ENCODE data around the gene RUNX3.
"Not testable (repeated sequence)": the region's sequence is repeated elsewhere in the genome, so short reads cannot be mapped to it uniquely, and the experiment has no call there.

RUNX3 gene

DNA sequence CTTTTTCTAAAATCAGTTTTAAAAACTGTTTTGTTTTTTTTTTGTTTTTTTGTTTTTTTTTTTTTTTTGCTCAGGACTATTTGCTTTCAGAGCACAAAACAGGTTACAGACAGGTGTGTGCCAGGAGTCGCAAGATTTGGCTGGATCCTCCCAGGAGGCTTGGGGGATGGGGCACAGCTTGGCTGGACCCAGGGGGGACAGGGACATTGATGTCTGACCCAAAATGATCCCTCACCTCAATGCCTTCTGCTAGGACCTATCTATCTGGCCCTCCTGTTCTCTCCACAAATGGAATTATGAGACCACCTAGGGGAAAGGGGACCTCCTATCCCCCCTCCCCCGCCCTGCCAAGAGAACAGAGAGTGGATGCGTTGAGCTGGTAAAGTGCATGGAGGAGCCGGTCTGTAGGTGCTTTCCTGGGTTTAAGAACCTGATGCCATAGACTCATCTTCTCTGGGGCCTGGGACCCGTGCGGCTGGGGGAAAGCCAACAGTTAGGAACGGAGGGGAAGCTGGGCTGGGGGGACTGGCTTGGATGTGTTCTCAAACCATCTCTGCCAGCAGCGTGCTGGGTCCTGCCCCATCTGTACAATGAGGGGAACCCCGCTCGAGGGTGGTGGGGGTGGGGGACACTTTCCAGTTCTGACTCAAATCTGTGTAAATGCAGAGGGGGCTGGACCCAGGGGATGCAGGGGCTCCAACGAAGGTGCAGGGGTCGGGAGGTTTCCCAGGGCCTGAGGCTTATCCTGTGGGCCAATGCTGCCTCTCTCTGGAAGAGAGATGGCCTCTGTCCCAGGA lies 28.9 kb downstream of the RUNX3 start:
- DNase-seq (ENCODE audit: low read depth): no peak

GRCh38 chr1:24900486-24900849 lies 29.6 kb downstream of the RUNX3 start:
- no peak for DNase-seq (ENCODE audit: low read depth)

GRCh38 chr1:24899581-24900485 lies 30.2 kb downstream of the RUNX3 start:
- DNase-seq (ENCODE audit: low read depth): no peak

DNA sequence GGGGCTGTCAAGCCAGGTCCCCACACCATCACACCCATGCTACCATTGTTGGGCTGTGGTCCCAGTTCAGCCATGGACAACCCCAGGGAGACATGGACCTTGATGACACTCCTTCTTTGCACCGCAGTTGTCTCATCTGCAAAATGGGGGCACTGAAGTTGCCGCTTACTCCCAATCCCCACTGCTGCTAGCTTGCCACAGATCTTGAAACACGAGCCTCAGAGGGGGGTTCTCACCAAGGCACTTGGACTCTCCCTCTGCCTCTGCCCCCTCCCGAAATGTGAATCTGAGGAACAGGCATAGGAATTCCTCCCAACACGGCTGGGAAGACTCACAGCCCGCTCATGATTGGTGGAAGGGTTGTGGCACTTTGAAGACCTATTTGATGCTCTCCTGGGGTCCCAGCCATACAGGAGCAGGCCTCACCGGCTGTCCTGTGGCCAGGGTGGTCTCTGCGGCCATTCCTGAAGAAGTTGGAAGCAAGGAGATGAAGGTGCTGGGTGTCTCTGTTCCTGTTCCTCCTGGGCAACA lies 31.1 kb downstream of the RUNX3 start:
- no peak for DNase-seq (ENCODE audit: low read depth)

GRCh38 chr1:24898152-24898908 lies 31.7 kb downstream of the RUNX3 start:
- no peak for DNase-seq (ENCODE audit: low read depth)

- no peak for DNase-seq (ENCODE audit: low read depth)
Measured at GRCh38 chr1:24897263-24898151, 32.6 kb downstream of the RUNX3 start.

DNA sequence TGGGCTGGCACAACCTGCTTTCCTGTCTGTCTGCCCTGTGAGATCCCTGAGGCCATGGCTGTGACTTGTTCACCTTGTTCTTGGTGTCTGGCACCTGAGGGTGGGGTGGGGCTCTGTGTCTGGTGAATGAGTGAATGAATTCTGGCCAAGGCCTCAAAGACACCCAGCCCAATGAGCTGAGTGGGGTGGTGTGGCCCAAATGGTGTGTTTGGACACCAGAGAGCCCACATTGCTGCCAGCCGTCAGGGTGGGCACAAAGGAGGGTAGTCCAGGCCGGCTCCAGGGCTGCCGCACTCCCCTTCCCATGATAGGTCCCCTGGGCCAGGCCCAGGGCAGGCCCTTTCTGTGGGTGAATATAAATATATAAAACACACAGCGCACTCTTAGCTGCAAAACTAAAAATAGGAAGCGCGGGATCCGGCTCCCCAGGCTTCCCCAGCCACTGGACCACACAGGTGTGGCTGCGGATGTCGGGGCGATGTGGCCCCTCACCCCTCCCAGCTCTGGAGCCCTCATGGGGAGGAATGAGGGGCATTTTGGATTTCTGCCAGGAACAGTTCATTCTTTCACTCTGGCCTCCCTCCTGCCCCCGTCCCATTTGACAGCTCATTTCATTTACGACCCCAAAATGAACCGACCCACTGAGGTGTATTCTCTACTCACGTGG lies 33.3 kb downstream of the RUNX3 start:
- DNase-seq (ENCODE audit: low read depth): no peak

DNA sequence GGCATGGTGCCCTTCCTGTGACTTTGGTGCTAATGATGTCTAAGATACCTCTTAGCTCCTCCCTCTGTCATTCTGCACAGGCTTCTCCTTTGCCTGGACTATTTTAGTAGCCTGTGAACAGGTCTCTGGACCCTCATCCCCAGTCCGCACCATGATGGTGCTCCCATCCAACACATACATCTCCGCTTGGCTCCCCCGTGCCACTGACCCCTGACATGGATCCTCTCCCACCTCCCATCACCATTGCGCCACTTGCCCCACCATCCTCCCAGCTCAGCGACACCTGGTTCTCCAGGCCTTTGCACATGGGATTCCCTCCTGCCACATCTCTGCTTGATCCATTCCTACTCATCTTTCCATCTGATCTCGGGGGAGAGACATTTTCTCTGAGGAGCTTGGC lies 33.9 kb downstream of the RUNX3 start:
- DNase-seq (ENCODE audit: low read depth): no peak

- no peak for DNase-seq (ENCODE audit: low read depth)
Measured at GRCh38 chr1:24895511-24895910, 34.6 kb downstream of the RUNX3 start.

DNA sequence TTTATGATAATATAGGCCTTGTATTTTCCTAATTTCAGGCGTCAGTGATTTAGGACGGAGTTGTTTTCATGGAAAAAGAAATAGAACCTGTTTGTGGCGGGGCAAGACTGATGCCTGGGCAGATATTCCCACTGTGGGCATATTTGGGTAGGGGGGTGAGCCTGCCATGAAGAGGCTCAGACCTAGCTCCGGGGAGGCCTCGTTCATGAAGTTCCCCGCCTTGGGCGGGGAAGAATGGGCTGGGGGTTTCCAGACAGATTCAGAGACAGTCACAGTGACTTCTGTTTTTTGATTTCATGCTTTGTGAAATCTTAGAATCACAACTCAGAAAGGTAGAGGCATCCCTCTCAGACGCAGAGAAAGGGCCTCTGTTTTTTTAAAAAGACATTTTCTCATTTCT lies 36.1 kb downstream of the RUNX3 start:
- DNase-seq (ENCODE audit: low read depth): no peak

- DNase-seq (ENCODE audit: low read depth): no peak
Measured at GRCh38 chr1:24893431-24893830, 36.6 kb downstream of the RUNX3 start.

DNA sequence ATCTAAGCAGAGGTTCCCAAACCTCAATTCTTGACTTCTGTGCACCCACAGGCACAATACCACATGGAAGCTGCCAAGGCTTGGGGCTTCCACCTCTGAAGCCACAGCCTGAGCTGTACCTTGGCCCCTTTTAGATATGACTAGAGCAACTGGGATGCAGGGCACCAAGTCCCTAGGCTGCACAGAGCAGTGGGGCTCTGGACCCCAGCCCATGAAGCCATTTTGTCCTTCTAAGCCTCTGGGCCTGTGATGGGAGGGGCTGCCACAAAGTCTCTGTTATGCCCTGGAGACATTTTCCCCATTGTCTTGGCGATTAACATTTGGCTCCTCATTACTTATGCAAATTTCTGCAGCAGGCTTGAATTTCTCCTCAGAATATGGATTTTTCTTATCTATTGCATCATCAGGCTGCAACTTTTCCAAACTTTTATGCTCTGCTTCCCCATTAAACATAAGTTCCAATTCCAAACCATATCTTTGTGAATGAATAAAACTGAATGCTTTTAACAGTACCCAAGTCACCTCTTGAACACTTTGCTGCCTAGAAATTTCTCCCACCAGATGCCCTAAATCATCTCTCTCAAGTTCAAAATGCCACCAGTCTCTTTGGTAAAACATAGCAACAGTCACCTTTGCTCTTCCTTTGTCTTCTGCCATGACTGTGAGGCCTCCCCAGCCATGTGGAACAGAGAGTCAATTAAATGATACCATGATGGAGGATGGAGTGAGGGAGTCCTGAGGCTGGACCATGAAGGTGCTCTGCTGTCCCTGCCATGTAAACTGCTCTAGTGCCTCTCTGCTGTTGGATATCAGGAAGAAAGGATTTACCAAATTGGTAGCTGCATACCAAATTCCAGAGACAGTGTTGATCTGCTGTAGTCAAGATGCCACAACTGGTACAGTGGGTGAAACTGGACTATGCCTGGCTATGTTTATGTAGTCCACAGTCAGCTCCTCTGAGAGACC lies 37.6 kb downstream of the RUNX3 start:
- no peak for DNase-seq (ENCODE audit: low read depth)

DNA sequence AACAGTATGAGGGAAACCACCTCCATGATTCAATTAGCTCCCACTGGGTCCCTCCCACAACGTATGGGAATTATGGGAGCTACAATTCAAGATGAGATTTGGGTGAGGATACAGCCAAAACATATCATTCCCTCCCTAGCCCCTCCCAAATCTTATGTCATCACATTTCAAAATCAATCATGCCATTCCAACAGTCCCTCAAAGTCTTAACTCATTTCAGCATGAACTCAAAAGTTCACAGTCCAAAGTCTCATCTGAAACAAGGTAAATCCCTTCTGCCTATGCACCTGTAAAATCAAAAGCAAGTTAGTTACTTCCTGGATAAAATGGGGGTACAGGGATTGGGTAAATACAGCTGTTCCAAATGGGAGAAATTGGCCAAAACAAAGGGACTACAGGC lies 38.7 kb downstream of the RUNX3 start:
- DNase-seq (ENCODE audit: low read depth): not testable (repeated sequence)

DNA sequence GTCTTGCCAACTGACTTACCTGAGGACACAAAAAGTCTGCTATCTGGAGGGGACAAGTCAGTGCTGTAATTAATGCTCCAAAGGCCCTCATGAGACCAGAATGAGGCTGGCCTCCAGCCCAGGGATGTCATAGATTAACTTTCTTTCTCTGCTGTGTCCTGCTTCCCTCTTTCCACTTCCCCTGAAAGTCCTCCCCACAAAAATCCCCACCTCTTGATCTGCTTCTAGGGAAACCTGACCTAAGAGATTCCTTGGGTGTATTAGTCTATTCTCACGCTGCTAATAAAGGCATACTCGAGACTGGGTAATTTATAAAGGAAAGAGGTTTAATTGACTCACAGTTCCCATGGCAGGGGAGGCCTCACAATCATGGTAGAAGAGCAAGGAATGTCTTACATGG lies 39.2 kb downstream of the RUNX3 start:
- DNase-seq (ENCODE audit: low read depth): no peak

DNA sequence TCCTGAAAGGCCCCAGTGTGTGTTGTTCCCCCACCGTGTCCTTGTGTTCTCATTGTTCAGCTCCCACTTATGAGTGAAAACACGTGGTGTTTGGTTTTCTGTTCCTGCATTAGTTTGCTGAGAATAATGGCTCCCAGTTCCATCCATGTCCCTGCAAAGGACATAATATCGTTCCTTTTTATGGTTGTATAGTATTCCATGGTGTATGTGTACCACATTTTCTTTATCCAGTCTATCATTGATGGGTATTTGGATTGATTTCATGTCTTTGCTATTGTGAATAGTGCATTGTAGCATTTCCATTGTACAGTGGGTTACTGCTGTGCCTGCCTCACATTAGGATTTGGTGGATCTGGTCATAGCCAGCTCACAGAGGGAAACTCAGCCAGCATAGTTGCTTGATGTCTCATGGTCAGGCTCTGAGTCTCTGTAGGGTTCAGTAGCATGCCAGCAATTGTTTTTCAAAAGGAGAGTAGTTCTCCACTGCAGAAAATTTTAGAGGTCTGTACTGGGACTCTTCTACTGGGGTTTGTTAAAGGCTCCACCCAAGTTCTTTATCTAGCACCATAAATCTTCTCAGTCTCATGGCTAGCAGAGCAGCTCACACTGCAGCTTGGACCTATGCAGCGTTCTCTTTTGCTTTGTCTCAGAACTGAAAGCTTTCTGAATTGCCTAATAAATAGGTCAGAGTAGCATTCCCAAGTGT lies 41.0 kb downstream of the RUNX3 start:
- DNase-seq (ENCODE audit: low read depth): no peak

GRCh38 chr1:24888061-24888970 lies 41.8 kb downstream of the RUNX3 start:
- no peak for DNase-seq (ENCODE audit: low read depth)

DNA sequence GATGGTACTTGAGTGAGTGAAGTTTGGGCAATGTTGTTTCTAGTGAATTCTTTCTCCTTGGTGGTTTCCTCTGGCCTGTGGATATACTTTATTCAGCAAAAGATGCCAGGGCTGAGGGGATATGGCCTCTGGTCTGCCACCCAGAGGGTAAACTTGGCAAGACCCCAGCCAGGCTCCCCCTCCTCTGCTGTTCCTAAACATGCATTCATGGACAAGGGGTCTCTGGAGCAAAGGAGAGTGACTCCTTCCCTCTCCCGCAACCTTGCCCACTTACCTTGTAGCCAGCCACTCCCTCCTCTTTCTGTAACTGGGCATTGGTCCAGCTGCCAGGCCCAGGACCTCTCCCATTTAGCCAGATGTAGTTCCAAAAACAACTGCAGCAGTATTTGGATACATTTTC lies 43.8 kb downstream of the RUNX3 start:
- no peak for DNase-seq (ENCODE audit: low read depth)

- no peak for DNase-seq (ENCODE audit: low read depth)
Measured at GRCh38 chr1:24884751-24885150, 45.3 kb downstream of the RUNX3 start.
